Cardiac muscle cell (in vitro differentiated cells and primary cell): ENCODE data around the gene PGAM5. TPM values are rescaled to one million over a fixed set of nuclear protein-coding genes. Genes with fewer than 3 reads are reported as not detected.
"Not testable (repeated sequence)": the region's sequence is repeated elsewhere in the genome, so short reads cannot be mapped to it uniquely, and the experiment has no call there.

Source experiments
- DNase-seq, 2 donors: peaks; one replicate each; pipeline versions ENCODE4 v3.0.0 to v3.0.0-alpha.2; 2010 to 2017; ENCODE audit warnings: low read depth in 1 of 2, low spot score in 1 of 2
- H3K27ac ChIP-seq: fragments of 200-600 bp; sonication (generic); 2 replicates; pipeline ENCODE4 v1.5.1; 2016
- H3K27me3 ChIP-seq: fragments of 200-600 bp; sonication (generic); 2 replicates; pipeline ENCODE4 v1.6.0; 2016; ENCODE audit warnings: control low read depth
- H3K36me3 ChIP-seq: fragments of 200-600 bp; sonication (generic); 2 replicates; pipeline ENCODE4 v1.5.1; 2016; ENCODE audit warnings: control low read depth
- H3K4me1 ChIP-seq: fragments of 200-600 bp; sonication (generic); 2 replicates; pipeline ENCODE4 v1.8.1; 2017; ENCODE audit warnings: low read depth, mild to moderate bottlenecking, mixed run types
- H3K4me3 ChIP-seq: fragments of 200-600 bp; sonication (generic); 2 replicates; pipeline ENCODE4 v1.5.1; 2016; ENCODE audit warnings: mild to moderate bottlenecking
- H3K9me3 ChIP-seq: fragments of 200-600 bp; sonication (generic); 2 replicates; pipeline ENCODE4 v1.5.1; 2017; ENCODE audit warnings: low read depth, mild to moderate bottlenecking, control low read depth
- polyA plus RNA-seq: library from polyadenylated mRNA; unstranded; fragments of >200 nt; fragmentation: Nextera tagmentation; extraction: Ambion mirVana; gene quantifications from 2 replicates; pipeline ENCODE4 v1.2.1, GENCODE V29; 2016
- total RNA-seq: library from RNA; depleted of rRNA; stranded (reverse); fragments of >200 nt; gene quantifications from 2 replicates; pipeline ENCODE4 v1.2.3, GENCODE V29; 2016
- TF ChIP-seq, protein P1 (sequence below): IDR thresholded peaks from 2 replicates; pipeline ENCODE4 v1.5.1; 2012; ENCODE audit warnings: low read depth, mild to moderate bottlenecking, low read length

PGAM5 gene
- total and polyA plus RNA-seq, 2 experiments from 2014 or later = 23.8 to 28.5 TPM

DNA sequence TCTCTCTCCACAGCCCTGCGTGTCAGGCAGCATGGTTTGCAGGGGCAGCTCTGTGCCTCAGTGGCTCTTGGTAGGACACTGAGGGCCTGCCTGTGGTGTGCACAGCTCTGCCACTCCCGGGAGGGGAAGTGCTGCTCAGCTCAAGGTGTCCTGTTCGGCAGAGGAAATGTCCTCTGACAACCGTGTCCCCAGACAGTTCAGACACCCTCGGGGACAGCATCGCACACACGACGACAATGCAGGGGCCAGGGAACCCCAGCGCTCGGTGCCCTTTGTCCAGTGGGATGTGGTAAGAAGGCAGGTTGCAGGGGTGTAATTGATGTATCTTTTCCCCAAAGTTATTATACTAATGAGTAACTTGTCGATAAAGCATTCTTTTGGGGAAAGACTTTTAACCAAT is 36.8 kb downstream of the PGAM5 start:
- H3K4me3 ChIP-seq = no peak overlapping the region
- no peaks in the 10 kb centered on the region for H3K9me3 ChIP-seq
- no peak for DNase-seq
- no peaks in the 10 kb centered on the region for H3K27me3 ChIP-seq
- H3K36me3 ChIP-seq = peaks cover 66% of the 10 kb centered on the region
- no peaks in the 10 kb centered on the region for H3K4me1 ChIP-seq
- no peak overlapping the region for H3K27ac ChIP-seq
- TF ChIP-seq, protein P1, sequence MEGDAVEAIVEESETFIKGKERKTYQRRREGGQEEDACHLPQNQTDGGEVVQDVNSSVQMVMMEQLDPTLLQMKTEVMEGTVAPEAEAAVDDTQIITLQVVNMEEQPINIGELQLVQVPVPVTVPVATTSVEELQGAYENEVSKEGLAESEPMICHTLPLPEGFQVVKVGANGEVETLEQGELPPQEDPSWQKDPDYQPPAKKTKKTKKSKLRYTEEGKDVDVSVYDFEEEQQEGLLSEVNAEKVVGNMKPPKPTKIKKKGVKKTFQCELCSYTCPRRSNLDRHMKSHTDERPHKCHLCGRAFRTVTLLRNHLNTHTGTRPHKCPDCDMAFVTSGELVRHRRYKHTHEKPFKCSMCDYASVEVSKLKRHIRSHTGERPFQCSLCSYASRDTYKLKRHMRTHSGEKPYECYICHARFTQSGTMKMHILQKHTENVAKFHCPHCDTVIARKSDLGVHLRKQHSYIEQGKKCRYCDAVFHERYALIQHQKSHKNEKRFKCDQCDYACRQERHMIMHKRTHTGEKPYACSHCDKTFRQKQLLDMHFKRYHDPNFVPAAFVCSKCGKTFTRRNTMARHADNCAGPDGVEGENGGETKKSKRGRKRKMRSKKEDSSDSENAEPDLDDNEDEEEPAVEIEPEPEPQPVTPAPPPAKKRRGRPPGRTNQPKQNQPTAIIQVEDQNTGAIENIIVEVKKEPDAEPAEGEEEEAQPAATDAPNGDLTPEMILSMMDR = no peak

DNA sequence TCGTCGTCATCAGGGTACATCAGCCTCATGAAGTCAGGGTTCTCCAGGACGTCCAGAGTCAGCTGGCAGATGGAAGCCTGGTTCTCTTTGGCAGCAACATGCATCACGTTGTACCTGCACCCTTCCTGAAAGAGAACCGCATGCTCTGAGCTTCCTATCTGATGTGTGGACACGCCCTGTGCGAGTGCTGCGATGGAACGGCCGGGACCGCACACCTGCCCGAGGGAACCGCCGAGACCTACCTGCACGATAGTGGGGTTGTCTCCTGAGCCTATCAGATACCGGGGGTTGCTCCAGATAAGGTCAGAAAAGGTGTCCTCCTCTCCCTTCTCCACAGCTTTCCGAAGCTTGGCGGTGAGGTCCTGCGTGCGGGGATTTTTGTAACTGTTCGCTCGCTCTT is 37.3 kb downstream of the PGAM5 start:
- no peak overlapping the region for H3K27ac ChIP-seq
- no peaks in the 10 kb centered on the region for H3K9me3 ChIP-seq
- no peaks in the 10 kb centered on the region for H3K4me1 ChIP-seq
- no peaks in the 10 kb centered on the region for H3K27me3 ChIP-seq
- peaks cover 64% of the 10 kb centered on the region for H3K36me3 ChIP-seq
- TF ChIP-seq, protein P1 = no peak
- H3K4me3 ChIP-seq = no peak overlapping the region
- DNase-seq = no peak

DNA sequence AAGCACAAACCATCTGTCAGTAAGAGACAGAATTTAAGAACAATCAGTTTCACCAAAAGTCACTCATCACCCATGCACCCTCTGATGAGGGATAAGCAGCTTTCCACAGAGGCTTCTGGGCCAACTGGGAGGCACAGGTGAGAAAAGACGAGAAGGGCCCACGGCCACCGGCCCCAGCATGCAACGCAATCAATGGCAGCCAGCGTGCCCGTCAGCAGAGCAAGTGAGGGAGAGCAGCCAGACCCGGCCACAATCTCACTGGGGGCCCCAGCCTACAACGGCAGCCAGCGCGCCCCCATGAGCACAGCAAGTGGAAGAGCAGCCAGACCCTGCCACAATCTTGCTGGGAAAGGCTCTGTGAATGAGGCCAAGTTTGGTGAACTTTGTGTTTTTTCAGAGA is 37.7 kb downstream of the PGAM5 start:
- Histone ChIP-seq H3K27me3 (no peaks in the 10 kb centered on the region), H3K36me3 (peaks cover 61% of the 10 kb centered on the region), H3K27ac (no peak overlapping the region), H3K4me1 (no peaks in the 10 kb centered on the region), H3K9me3 (no peaks in the 10 kb centered on the region), H3K4me3 (no peak overlapping the region)
- no peak for DNase-seq
- TF ChIP-seq, protein P1 = no peak

DNA sequence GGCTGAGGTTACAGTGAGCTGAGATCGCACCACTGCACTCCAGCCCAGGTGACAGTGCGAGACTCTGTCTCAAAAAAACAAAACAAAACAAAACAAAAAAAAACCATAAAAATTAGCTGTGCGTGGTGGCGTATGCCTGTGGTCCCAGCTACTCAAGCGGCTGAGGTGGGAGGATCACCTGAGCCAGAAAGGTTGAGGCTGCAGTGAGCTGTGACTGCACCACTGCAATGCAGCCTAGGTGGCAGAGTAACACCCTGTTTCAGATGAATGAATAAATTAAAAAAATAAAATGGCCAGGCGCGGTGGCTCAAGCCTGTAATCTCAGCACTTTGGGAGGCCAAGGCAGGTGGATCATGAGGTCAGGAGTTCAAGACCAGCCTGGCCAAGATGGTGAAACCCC is 43.0 kb downstream of the PGAM5 start:
- H3K27me3 ChIP-seq, H3K27ac ChIP-seq, H3K4me1 ChIP-seq, DNase-seq, H3K9me3 ChIP-seq, H3K4me3 ChIP-seq: not testable (repeated sequence)
- H3K36me3 ChIP-seq = peaks cover 38% of the 10 kb centered on the region

DNA sequence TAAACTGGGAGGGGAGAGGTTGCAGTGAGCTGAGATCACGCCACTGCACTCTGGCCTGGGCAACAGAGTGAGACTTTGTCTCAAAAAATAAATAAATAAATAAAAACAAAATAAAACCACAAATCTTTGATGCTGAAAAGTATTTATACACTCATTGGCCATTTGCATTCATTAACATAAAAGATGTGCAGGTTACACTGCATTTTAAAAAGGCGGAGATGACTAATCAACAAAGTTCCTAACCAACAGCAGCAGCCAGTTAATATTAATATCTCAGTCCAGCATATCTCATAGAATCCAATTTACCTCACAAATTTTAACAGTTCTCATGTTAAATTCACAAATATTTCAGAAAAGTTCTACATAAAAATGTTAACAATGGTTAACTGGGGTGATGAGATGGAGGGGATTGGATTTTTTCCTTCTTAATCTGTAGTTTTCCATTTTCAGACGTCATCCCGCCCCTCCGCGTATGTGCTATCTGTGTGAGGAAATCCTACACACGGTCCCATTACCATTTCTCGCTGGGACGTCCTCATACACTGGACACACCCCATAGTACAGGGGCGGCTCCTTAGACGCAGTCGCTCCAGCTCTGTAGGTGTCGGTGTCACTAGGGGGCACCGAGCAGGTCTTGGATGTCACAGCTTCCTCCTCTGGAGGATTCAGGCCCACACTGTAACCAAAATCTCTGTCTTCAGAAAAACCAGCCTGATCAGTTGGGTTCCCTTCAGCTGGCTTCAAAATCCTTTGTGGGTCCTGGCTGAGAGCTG is 43.7 kb downstream of the PGAM5 start:
- no peaks in the 10 kb centered on the region for H3K27me3 ChIP-seq
- TF ChIP-seq, protein P1 = no peak
- H3K4me1 ChIP-seq = no peaks in the 10 kb centered on the region
- no peak overlapping the region for H3K27ac ChIP-seq
- H3K9me3 ChIP-seq = no peaks in the 10 kb centered on the region
- no peak for DNase-seq
- no peak overlapping the region for H3K4me3 ChIP-seq
- H3K36me3 ChIP-seq = peaks cover 35% of the 10 kb centered on the region

DNA sequence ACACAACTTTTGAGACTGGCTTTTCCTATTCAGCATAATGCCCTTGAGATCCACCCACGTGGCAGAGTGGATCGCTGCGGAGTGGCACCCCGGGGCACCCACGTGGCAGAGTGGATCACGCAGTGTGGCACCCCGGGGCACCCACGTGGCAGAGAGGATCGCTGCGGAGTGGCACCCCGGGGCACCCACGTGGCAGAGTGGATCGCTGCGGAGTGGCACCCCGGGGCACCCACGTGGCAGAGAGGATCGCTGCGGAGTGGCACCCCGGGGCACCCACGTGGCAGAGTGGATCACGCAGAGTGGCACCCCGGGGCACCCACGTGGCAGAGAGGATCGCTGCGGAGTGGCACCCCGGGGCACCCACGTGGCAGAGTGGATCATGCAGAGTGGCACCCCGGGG is 48.2 kb downstream of the PGAM5 start:
- H3K36me3 ChIP-seq = peaks cover 10% of the 10 kb centered on the region
- H3K27me3 ChIP-seq, H3K9me3 ChIP-seq, DNase-seq, H3K27ac ChIP-seq, H3K4me3 ChIP-seq, H3K4me1 ChIP-seq: not testable (repeated sequence)
